MCF 10A (cell line): ENCODE results near the gene SLC5A11. TPM values are rescaled to one million over a fixed set of nuclear protein-coding genes. Genes with fewer than 3 reads are reported as not detected.
"Not testable (repeated sequence)": the region's sequence is repeated elsewhere in the genome, so short reads cannot be mapped to it uniquely, and the experiment has no call there.

Source experiments
- BruUV-seq: library from RNA; stranded (reverse); fragments of 400-500 nt; replicated peaks from 2 replicates; lab custom pipeline; 2021; lab: Mats Ljungman, UMichigan
- CTCF ChIA-PET: fragments of 300-600 bp; sonication (Branson Sonifier 250); formaldehyde crosslinking; extraction: SDS; loops from one replicate; lab custom pipeline; 2021; ENCODE audit warnings: antibody characterized with exemption, inconsistent platforms; lab: Yijun Ruan, JAX
- POLR2A ChIA-PET: fragments of 300-600, 350-650 bp; sonication (Branson Sonifier 250); formaldehyde crosslinking; extraction: SDS; loops from one replicate; lab custom pipeline; 2020; ENCODE audit warnings: antibody characterized with exemption, inconsistent platforms; lab: Yijun Ruan, JAX
- DNase-seq: peaks from one replicate; pipeline ENCODE4 v3.0.0-alpha.2; 2018; ENCODE audit not compliant: unreplicated experiment
- H3K27ac Mint-ChIP-seq: one replicate; pipeline ENCODE4 v1.8.0; 2022; ENCODE audit warnings: mild to moderate bottlenecking, low read depth, mixed read lengths; ENCODE audit not compliant: unreplicated experiment
- H3K27me3 Mint-ChIP-seq: one replicate; pipeline ENCODE4 v1.8.0; 2022; ENCODE audit warnings: mixed read lengths; ENCODE audit not compliant: insufficient read depth, unreplicated experiment
- H3K36me3 Mint-ChIP-seq: one replicate; pipeline ENCODE4 v1.8.0; 2022; ENCODE audit warnings: mild to moderate bottlenecking, moderate library complexity, mixed read lengths; ENCODE audit not compliant: insufficient read depth, unreplicated experiment
- H3K4me1 Mint-ChIP-seq: one replicate; pipeline ENCODE4 v1.8.0; 2022; ENCODE audit warnings: mixed read lengths; ENCODE audit not compliant: insufficient read depth, unreplicated experiment
- H3K4me3 Mint-ChIP-seq: one replicate; pipeline ENCODE4 v1.8.0; 2022; ENCODE audit warnings: mild to moderate bottlenecking, moderate library complexity, mixed read lengths; ENCODE audit not compliant: unreplicated experiment
- H3K9me3 Mint-ChIP-seq: one replicate; pipeline ENCODE4 v1.8.0; 2022; ENCODE audit warnings: mixed read lengths; ENCODE audit not compliant: unreplicated experiment
- CTCF ChIP-seq: fragments of 200-600 bp; IDR thresholded peaks from one replicate; pipeline ENCODE4 v1.8.0; 2022; ENCODE audit warnings: antibody characterized with exemption, mild to moderate bottlenecking; ENCODE audit not compliant: unreplicated experiment
- intact Hi-C: fragments of 100-400 bp; cut with micrococcal nuclease; formaldehyde crosslinking; loops from 2 replicates; pipeline ENCODE4 v1.14.1; 2022
- total RNA-seq: library from RNA; stranded (reverse); gene quantifications from 2 replicates; pipeline ENCODE4 v1.2.3, GENCODE V29; 2022

SLC5A11 gene
- total RNA-seq, 1 experiment from 2014 or later, result not detected

DNA sequence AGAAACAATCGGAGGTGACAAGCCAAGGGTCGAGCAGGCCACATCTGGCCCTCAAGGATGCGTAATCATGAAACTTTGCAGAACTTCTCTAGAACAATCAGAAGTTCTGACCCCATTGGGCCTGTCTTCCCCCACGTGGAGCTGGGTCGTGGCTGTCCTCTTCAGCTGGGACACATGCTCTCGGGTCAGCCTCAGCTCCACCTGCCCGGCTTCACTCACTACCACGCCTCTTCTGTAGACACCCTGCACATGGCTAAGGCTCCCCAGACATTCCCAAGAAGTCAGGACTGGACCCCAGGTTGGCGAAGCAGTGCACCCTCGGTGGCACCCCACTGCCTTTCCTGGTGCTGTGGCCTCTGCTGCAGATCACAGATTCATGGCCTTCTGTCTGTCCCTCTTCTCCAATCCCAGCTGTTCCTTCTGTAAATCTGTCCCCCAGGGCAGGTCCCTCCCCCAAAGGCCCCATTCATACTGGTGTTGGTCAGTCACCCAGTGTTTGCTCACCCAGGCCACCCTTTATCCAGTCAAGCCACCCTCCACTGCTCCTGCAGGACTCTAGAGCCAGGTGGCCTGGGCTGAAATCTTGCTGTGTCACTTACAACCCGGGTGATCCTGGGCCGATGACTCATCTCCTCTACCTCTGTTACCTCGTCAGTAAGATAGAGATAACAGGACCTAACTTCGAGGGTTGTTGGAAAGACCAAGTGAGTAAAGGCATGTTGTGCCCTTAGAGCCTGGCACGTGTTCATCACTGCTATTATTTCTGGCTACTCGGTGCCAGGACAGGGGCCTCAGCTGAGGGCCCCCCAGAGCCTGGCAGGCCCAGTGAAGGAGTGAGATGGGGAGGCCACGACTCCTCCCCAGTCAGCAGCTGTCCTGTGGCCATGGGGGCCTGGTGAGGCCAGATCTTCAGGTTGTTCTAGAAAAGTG, 1.4 kb upstream of the SLC5A11 start:
- no peaks in the 10 kb centered on the region for H3K9me3 Mint-ChIP-seq
- BruUV-seq, result no TSS peak

DNA sequence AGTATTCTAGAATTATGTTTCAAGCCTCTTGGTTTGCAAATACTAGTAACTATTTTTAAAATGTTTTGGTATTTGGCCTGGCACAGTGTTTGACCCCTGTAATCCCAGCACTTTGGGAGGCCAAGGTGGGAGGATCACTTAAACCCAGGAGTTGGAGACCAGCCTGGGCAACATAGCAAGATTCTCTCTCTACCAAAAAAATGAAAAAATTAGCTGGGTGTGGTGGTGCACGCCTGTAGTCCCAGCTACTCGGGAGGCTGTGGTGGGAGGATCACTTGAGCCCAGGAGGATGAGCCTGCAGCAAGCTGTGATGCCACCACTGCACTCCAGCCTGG, 765 bp upstream of the SLC5A11 start:
- H3K9me3 Mint-ChIP-seq, CTCF ChIA-PET, POLR2A ChIA-PET, BruUV-seq, H3K36me3 Mint-ChIP-seq, DNase-seq, intact Hi-C loops, H3K4me3 Mint-ChIP-seq, H3K27ac Mint-ChIP-seq: not testable (repeated sequence)
- peaks cover 13% of the 10 kb centered on the region for H3K4me1 Mint-ChIP-seq
- H3K27me3 Mint-ChIP-seq, result peaks cover 12% of the 10 kb centered on the region

More for the DNA sequence above, 1.4 kb upstream of the SLC5A11 start:
- Mint-ChIP-seq H3K4me3 (no peak overlapping the region), H3K4me1 (peaks cover 13% of the 10 kb centered on the region), H3K27ac (peak overlapping the region; percentile 84), H3K27me3 (peaks cover 12% of the 10 kb centered on the region), H3K36me3 (no peaks in the 10 kb centered on the region)
- TF ChIP-seq CTCF, result no peak
- DNase-seq, result peak; percentile 29
- intact Hi-C loops, result no loop called here
- ChIA-PET CTCF (interaction anchor here (1.0 kb wide), 1 partner anchor 10 kb away, joined by 8 read pairs; no protein-coding TSS in a partner anchor), POLR2A (interaction anchor here (0.6 kb wide), 1 partner anchor 181 kb away, joined by 3 read pairs; no protein-coding TSS in a partner anchor)

DNA sequence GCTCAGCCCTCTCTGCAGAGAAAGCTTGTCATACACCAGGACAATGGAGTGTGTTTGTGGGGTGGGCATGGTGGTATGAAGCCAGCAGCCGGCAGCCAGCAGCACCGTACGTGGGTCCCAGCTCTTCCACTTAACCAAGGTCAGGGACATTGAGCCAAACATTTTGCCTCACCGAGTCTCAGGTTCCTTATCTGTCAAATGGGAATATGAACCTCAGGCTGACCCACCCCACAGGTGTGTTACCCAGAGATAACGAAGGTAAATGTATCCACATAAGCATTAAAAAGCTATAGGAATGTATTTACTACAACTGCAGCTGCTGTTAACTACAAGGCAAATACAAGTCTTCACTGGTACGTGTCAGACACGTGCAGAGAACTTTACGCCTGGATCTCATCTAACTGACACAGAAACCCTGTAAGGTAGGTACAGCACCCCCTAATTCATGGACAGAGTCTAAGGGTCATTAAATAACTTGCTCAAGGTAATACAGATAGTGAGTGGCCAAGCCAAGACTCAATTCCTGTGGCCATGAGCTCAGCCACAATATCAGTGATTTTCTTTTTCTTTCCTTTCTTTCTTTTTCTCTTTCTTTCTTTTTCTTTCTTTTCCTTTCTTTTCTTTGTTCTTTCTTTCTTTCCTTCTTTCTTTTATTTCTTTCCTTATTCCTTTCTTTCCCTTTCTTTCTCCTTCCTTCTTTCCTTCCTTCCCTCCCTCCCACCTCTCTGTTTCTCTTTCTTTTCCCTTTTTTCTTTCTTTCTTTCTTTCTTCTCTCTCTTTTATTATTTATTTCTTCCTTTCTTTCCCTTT, 990 bp downstream of the SLC5A11 start:
- Mint-ChIP-seq H3K9me3 (no peaks in the 10 kb centered on the region), H3K27me3 (peaks cover 12% of the 10 kb centered on the region), H3K27ac (no peak overlapping the region), H3K4me3 (no peak overlapping the region), H3K4me1 (peaks cover 16% of the 10 kb centered on the region), H3K36me3 (no peaks in the 10 kb centered on the region)
- TF ChIP-seq CTCF, result no peak
- POLR2A ChIA-PET, result no interaction called here
- BruUV-seq, result no TSS peak
- no peak for DNase-seq
- intact Hi-C loops, result no loop called here
- CTCF ChIA-PET, result interaction anchor here (1.2 kb wide), 1 partner anchor 383 kb away, joined by 6 read pairs; no protein-coding TSS in a partner anchor

DNA sequence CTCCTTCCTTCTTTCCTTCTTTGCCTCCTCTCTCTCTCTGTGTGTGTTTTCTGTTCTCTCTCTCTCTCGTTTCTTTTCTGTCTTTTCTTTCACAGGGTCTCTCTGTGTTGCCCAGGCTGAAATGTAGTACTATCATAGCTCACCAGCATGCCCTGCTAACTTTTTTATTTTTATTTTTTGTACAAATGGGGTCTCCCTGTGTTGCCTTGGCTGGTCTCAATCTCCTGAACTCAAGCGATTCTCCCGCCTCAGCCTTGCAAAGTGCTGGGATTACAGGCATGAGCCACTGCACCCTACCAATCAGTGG, 1.5 kb downstream of the SLC5A11 start:
- ChIA-PET POLR2A (no interaction called here), CTCF (interaction anchor here (2.0 kb wide), 1 partner anchor 13 kb away, joined by 8 read pairs; no protein-coding TSS in a partner anchor)
- DNase-seq, result no peak
- intact Hi-C loops, result no loop called here
- no peaks in the 10 kb centered on the region for H3K9me3 Mint-ChIP-seq
- no peak overlapping the region for H3K27ac Mint-ChIP-seq
- no peak for TF ChIP-seq CTCF
- H3K4me1 Mint-ChIP-seq, result peaks cover 21% of the 10 kb centered on the region
- H3K4me3 Mint-ChIP-seq, result no peak overlapping the region
- peaks cover 12% of the 10 kb centered on the region for H3K27me3 Mint-ChIP-seq
- H3K36me3 Mint-ChIP-seq, result no peaks in the 10 kb centered on the region
- BruUV-seq, result no TSS peak
